Heart right ventricle (tissue), 16 donors: ENCODE data around the gene SLC35F3. TPM values are rescaled to one million over a fixed set of nuclear protein-coding genes. Genes with fewer than 3 reads are reported as not detected.

ENCODE experiments used
- ATAC-seq, 8 donors: fragments of 200-7000 bp; cut with Tn5 transposase; one replicate each; pipeline ENCODE4 v1.9.1; 2020; ENCODE audit warnings: mild to moderate bottlenecking in 8 of 8, moderate library complexity in 8 of 8, moderate number of reproducible peaks in 1 of 8
- DNase-seq, 2 donors: peaks; one replicate each; pipeline ENCODE4 v3.0.0-alpha.2; 2020
- H3K27ac ChIP-seq, 10 donors: fragments of 200-600 bp; sonication (generic) in 2 of 10; one replicate each; pipeline versions ENCODE4 v1.5.0 to v1.8.0; 2020 to 2022; ENCODE audit warnings: mild to moderate bottlenecking in 3 of 10
- H3K27me3 ChIP-seq, 7 donors: fragments of 200-600 bp; one replicate each; pipeline ENCODE4 v1.8.0; 2021 to 2022; ENCODE audit warnings: mild to moderate bottlenecking in 2 of 7
- H3K36me3 ChIP-seq, 9 donors: fragments of 200-600 bp; sonication (generic) in 1 of 9; one replicate each; pipeline versions ENCODE4 v1.5.0 to v1.8.0; 2020 to 2022; ENCODE audit warnings: mild to moderate bottlenecking in 2 of 9
- H3K4me1 ChIP-seq, 9 donors: fragments of 200-600 bp; sonication (generic) in 1 of 9; one replicate each; pipeline versions ENCODE4 v1.5.0 to v1.8.0; 2020 to 2022; ENCODE audit warnings: mild to moderate bottlenecking in 4 of 9
- H3K4me3 ChIP-seq, 10 donors: fragments of 200-600 bp; sonication (generic) in 2 of 10; one replicate each; pipeline versions ENCODE4 v1.5.0 to v1.8.0; 2020 to 2022; ENCODE audit warnings: mild to moderate bottlenecking in 7 of 10, moderate library complexity in 2 of 10
- H3K9me3 ChIP-seq, 11 donors: fragments of 200-600 bp in 10 of 11; sonication (generic) in 2 of 11; one replicate each; pipeline versions ENCODE4 v1.5.0 to v1.8.0; 2013 to 2022; ENCODE audit warnings: mild to moderate bottlenecking in 2 of 11, control low read depth in 1 of 11, moderate library complexity in 1 of 11
- CTCF ChIP-seq, 9 donors: fragments of 200-600 bp; sonication (generic) in 2 of 9; IDR thresholded peaks; one replicate each; pipeline versions ENCODE4 v1.5.0 to v1.8.0; 2021 to 2022; ENCODE audit warnings: antibody characterized with exemption in 9 of 9, mild to moderate bottlenecking in 5 of 9, moderate library complexity in 1 of 9
- WGBS, 2 donors: extraction: QIAGEN DNeasy Blood & Tissue Kit; methylation state at CpG; one replicate each; pipeline ENCODE4 v1.1.7; 2013; ENCODE audit warnings: inconsistent platforms in 1 of 2; 5-methylcytosine and 5-hydroxymethylcytosine counted together
- intact Hi-C, 10 donors: fragments of 100-400 bp; cut with DNase I; formaldehyde crosslinking; loops; one replicate each; pipeline versions ENCODE4 v1.11.1 to v1.14.2; 2022
- polyA plus RNA-seq, 2 donors: library from polyadenylated mRNA; stranded (reverse); fragments of 200-250 nt; gene quantifications; one replicate each; pipeline ENCODE4 v1.2.3, GENCODE V29; 2013
- total RNA-seq, 10 donors: library from RNA; stranded (reverse); fragmentation: NEBNext Ultra II Directional in 3 of 10; extraction: Animal tissue kit (Norgen Biotek cat#: 25700) in 3 of 10; gene quantifications; one replicate each; pipeline versions ENCODE4 v1.2.1 to v1.2.4, GENCODE V29; 2021 to 2023
- donor health status: Arrhythmogenic right ventricular cardiomyopathy.
- donor health status: ischemic (EF 13 %, LVEDD 7.1; RV severe dilation, severe dysfunction).
- donor health status: healthy with polysubstance abuse.
- donor health status: DM: no; HTN: yes; CAD: no.
- donor health status: DM: no; HTN: no; CAD: no.
- donor health status: ischemic (EF 25% LVEDD 6.9; RV normal size, moderate dysfunction).
- donor health status: ischemic (EF 25% LVEDD 5.7; RV mildly dilated, moderate dysfunction).
- donor health status: healthy.
- donor health status: DM: yes; HTN: yes; CAD: no.
- donor health status: Ischemic cardiomyopathy.
- donor health status: ischemic (EF 35%, LVEDD 5.7; RV mildly dilated, moderate dysfunction).
- donor health status: nonischemic (EF 11% LVEDD 7.7; RV severe dilation, severe dysfunction).
- donor health status: DM: yes; HTN: yes; CAD: no.
- donor health status: PGD.
- donor health status: ischemic (EF 29% LVEDD 5.4; RV normal size, mild dysfunction).
- donor health status: nonischemic (EF 23%, LVEDD 6.1; RV moderate dilation, normal function).

SLC35F3 gene
- total and polyA plus RNA-seq, 12 donors = 0.04 to 0.09 (median 0.09) TPM; not detected in 9

DNA sequence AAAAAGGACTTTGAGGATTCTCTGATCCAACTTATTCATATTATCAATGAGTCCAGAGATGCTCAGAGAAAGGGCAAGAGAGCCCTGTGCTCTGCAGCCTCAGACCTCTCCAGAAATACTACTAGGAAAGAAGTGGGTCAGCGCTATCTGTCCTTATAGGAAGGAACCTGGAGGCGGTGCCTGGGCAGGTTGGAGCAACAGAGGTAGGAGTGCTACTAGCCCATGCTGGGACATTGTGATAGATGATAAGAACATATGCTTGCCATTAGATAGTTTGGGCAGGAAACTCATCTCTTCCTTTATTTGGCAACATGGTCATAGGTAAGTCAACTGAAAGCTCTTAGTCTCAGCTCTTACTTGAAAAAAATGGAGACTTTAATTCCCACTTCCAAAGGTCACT lies 335.0 kb downstream of the SLC35F3 start:
- ATAC-seq = no peak
- Histone ChIP-seq H3K9me3 (peaks cover 0 to 3% (median 0%) of the 10 kb centered on the region in 11 donors), H3K27me3 (peaks cover 0 to 24% (median 6%) of the 10 kb centered on the region in 7 donors), H3K4me3 (no peak overlapping the region), H3K4me1 (peaks cover 0 to 11% (median 0%) of the 10 kb centered on the region in 9 donors), H3K36me3 (no peaks in the 10 kb centered on the region), H3K27ac (no peak overlapping the region)
- DNase-seq = no peak
- TF ChIP-seq CTCF (IDR thresholded peaks at IDR 0.05) = no peak
- WGBS, 2 donors = 94 to 98% methylated on average over 2 of the region's 2 CpGs
- intact Hi-C loops = no loop called here

DNA sequence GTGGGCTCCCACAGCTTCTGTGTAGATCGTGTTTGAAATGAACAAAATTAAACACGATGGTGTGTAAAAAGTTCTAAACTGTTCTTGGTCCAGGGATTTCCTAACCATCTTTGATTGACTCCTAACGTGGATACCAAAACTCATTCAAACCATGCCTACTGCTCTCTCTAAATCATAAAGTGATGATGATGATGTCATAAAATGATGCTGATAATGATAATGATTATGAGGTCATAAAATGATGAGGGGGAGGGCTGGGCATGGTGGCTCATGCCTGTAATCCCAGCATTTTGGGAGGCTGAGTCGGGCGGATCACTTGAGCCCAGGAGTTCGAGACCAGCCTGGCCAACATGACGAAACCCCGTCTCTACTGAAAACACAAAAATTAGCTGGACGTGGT lies 335.5 kb downstream of the SLC35F3 start:
- ATAC-seq (no peak), DNase-seq (no peak)
- Histone ChIP-seq H3K27me3 (peaks cover 0 to 24% (median 6%) of the 10 kb centered on the region in 7 donors), H3K36me3 (no peaks in the 10 kb centered on the region), H3K27ac (no peak overlapping the region), H3K4me1 (peaks cover 0 to 11% (median 0%) of the 10 kb centered on the region in 9 donors), H3K9me3 (peaks cover 0 to 3% (median 0%) of the 10 kb centered on the region in 11 donors), H3K4me3 (no peak overlapping the region)
- no peak for TF ChIP-seq CTCF (IDR thresholded peaks at IDR 0.05)
- intact Hi-C loops = loop anchor here in 1 of 10 donors (10.0 kb wide), 1 partner anchor 825 kb away; no protein-coding TSS in a partner anchor
- WGBS, 2 donors = 88 to 91% methylated on average over 9 of the region's 9 CpGs

DNA sequence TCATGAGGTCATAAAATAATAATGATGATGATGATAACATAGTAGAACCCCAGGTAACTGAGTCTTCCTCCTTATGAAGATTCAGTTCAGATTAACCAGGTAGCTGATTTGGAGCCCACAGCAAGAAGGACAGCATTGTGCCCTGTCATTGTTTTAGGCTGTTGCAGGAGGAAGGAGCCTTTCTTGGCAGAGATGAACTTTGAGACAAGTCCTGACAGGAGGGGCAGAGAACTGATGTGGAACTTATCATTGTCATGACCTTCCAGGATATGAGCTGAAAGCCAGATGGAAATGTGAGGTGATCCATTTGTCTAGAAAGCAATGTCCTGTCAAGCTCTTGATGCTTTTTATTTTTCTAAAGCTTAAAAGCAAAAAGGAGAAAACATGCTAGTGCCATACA lies 336.2 kb downstream of the SLC35F3 start:
- no peak for DNase-seq
- ATAC-seq = no peak

DNA sequence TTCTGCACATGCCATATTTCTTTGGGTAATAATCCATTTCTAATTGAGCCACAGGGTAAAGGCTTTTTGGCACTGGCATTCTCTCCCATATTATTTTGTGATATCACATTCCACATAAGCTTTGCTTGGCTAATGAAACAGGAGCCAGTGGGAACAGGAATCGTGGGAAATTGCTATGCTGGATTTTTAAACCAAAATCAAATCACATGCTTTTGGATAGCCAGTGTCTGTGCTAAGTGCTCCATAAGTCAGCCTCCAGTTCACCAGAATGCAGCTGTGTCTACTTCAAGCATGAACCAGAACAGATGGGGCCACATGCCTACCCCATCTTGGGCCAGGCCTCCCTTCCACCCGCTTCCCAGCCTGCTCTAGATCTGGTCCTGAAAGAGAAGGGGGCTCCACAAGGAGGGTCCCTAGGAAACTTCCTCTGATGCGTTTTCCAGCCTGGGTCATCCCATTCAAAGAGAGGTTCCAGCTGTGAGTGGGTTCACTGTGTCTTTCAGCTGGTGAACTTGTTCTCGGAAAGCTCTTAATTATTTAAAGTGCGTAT lies 337.5 kb downstream of the SLC35F3 start:
- no peak for ATAC-seq
- peaks cover 0 to 3% (median 0%) of the 10 kb centered on the region in 11 donors for H3K9me3 ChIP-seq
- intact Hi-C loops = loop anchor here in 1 of 10 donors (10.0 kb wide), 1 partner anchor 827 kb away; no protein-coding TSS in a partner anchor
- DNase-seq = no peak
- H3K4me3 ChIP-seq = no peak overlapping the region
- H3K27ac ChIP-seq = no peak overlapping the region
- 88 to 94% methylated on average over 5 of the region's 5 CpGs for WGBS, 2 donors
- H3K4me1 ChIP-seq = peaks cover 0 to 11% (median 0%) of the 10 kb centered on the region in 9 donors
- no peaks in the 10 kb centered on the region for H3K36me3 ChIP-seq
- H3K27me3 ChIP-seq = peaks cover 0 to 20% (median 5%) of the 10 kb centered on the region in 7 donors
- TF ChIP-seq CTCF (IDR thresholded peaks at IDR 0.05) = no peak

More for the DNA sequence above, 336.2 kb downstream of the SLC35F3 start:
- peaks cover 0 to 11% (median 0%) of the 10 kb centered on the region in 9 donors for H3K4me1 ChIP-seq
- peaks cover 0 to 3% (median 0%) of the 10 kb centered on the region in 11 donors for H3K9me3 ChIP-seq
- intact Hi-C loops = loop anchor here in 1 of 10 donors (10.0 kb wide), 1 partner anchor 826 kb away; no protein-coding TSS in a partner anchor
- peaks cover 0 to 24% (median 6%) of the 10 kb centered on the region in 7 donors for H3K27me3 ChIP-seq
- no peak overlapping the region for H3K27ac ChIP-seq
- H3K36me3 ChIP-seq = no peaks in the 10 kb centered on the region
- H3K4me3 ChIP-seq = no peak overlapping the region
- no peak for TF ChIP-seq CTCF (IDR thresholded peaks at IDR 0.05)
